Sigmoid colon (tissue), 7 donors: ENCODE data around the gene ZNF366. TPM values are rescaled to one million over a fixed set of nuclear protein-coding genes. Genes with fewer than 3 reads are reported as not detected.

Source experiments
- DNase-seq: peaks from one replicate; pipeline ENCODE4 v3.0.0-alpha.2; 2019
- H3K27ac ChIP-seq, 4 donors: fragments of 200-600 bp; sonication (generic); one replicate each; pipeline ENCODE4 v1.5.1; 2016 to 2019; ENCODE audit warnings: mild to moderate bottlenecking in 1 of 4
- H3K27me3 ChIP-seq, 3 donors: fragments of 200-600 bp; sonication (generic); one replicate each; pipeline ENCODE4 v1.5.1; 2019; ENCODE audit warnings: mild to moderate bottlenecking in 1 of 3
- H3K36me3 ChIP-seq, 4 donors: fragments of 200-600 bp; sonication (generic); one replicate each; pipeline ENCODE4 v1.5.1; 2016 to 2019
- H3K4me1 ChIP-seq, 4 donors: fragments of 200-600 bp; sonication (generic); one replicate each; pipeline ENCODE4 v1.5.1; 2017 to 2019
- H3K4me3 ChIP-seq, 4 donors: fragments of 200-600 bp; sonication (generic); one replicate each; pipeline ENCODE4 v1.5.1; 2017 to 2019; ENCODE audit warnings: mild to moderate bottlenecking in 2 of 4, moderate library complexity in 1 of 4
- H3K9me3 ChIP-seq, 4 donors: fragments of 200-600 bp in 3 of 4; sonication (generic) in 3 of 4; one replicate each; pipeline versions ENCODE4 v1.5.1 to v1.6.1; 2013 to 2019
- CTCF ChIP-seq, 4 experiments: fragments of 450-650 bp in 3 of 4; fragments of 200-600 bp in 1 of 4; IDR thresholded peaks; one replicate each; pipeline ENCODE4 v1.5.1; 2016 to 2019; ENCODE audit warnings: antibody characterized with exemption in 4 of 4, mild to moderate bottlenecking in 3 of 4, moderate library complexity in 2 of 4
- EP300 ChIP-seq, 4 donors: sonication (generic); formaldehyde crosslinking; IDR thresholded peaks; one replicate each; pipeline ENCODE4 v1.6.1; 2017; ENCODE audit warnings: antibody characterized with exemption in 4 of 4
- POLR2A ChIP-seq, 2 donors: fragments of 450-650 bp; IDR thresholded peaks; one replicate each; pipeline ENCODE4 v1.6.1; 2016; ENCODE audit warnings: antibody characterized with exemption in 2 of 2, mild to moderate bottlenecking in 2 of 2, moderate library complexity in 2 of 2
- POLR2AphosphoS5 ChIP-seq, 4 donors: sonication (generic); formaldehyde crosslinking; IDR thresholded peaks; one replicate each; pipeline ENCODE4 v1.6.1; 2017; ENCODE audit warnings: antibody characterized with exemption in 4 of 4
- WGBS, 2 donors: extraction: QIAGEN DNeasy Blood & Tissue Kit; methylation state at CpG; one replicate each; pipeline ENCODE4 v1.1.7; 2013; 5-methylcytosine and 5-hydroxymethylcytosine counted together
- intact Hi-C: fragments of 100-400 bp; cut with DNase I; formaldehyde crosslinking; loops from one replicate; pipeline ENCODE4 v1.15.1; 2023
- polyA plus RNA-seq, 3 donors: library from polyadenylated mRNA; stranded (reverse); fragments of 200-250 nt; gene quantifications; one replicate each; pipeline ENCODE4 v1.2.3, GENCODE V29; 2013
- total RNA-seq, 4 donors: library from RNA; depleted of rRNA; stranded (reverse); fragments of >200 nt; gene quantifications; one replicate each; pipeline ENCODE4 v1.1.0, GENCODE V29; 2016
- donor health status: healthy with polysubstance abuse.
- donor health status: Bipolar disorder and iron deficiency.
- donor health status: healthy.

Gene ZNF366
- total and polyA plus RNA-seq, 7 donors, result 0.46 to 3.9 (median 1.8) TPM

DNA sequence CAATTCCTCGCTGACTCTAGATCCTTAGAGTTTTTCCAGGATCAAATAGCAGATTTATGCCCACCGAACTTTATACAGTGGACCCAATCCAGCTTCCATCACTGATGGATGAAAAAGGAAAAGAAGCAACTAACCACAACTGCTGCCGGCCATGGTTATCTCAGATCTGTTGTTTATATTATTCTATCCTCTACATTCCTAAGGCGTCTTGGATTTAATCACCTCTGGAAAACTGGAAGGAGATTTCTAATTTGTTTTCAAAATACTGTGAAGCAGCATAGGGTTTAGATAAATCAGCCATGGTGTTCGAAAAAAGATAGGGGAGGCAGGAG, 663 bp upstream of the ZNF366 start:
- Histone ChIP-seq H3K27ac (peak overlapping the region; percentile 19 to 66 (median 58)), H3K36me3 (no peaks in the 10 kb centered on the region), H3K4me1 (peaks cover 0 to 68% (median 46%) of the 10 kb centered on the region in 4 donors), H3K9me3 (no peaks in the 10 kb centered on the region), H3K27me3 (no peaks in the 10 kb centered on the region), H3K4me3 (no peak overlapping the region)
- TF ChIP-seq EP300 (IDR thresholded peaks at IDR 0.05) (no peak), CTCF (IDR thresholded peaks at IDR 0.05) (no peak), POLR2AphosphoS5 (IDR thresholded peaks at IDR 0.05) (no peak), POLR2A (IDR thresholded peaks at IDR 0.05) (no peak)
- intact Hi-C loops, result no loop called here
- WGBS, 2 donors, result 68 to 86% methylated on average over 5 of the region's 5 CpGs
- DNase-seq, result no peak

DNA sequence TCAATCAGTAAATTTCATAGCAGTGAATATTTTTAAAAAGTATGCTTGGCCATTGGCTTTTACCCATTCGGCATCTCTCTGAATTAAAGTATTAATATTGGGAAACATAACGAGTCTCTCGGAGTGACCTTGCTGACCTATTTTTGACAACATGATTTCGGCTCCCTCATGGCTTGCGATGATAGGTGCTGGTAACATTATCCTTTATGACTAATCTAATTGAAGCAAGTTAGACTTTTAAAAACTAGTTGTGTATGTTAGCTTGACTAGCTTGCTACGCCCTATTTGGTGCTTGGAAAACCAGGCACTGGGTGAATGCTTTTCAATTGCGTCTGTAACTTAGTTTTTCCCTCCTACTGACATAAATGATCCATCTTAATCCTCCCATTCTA, 1.1 kb downstream of the ZNF366 start:
- intact Hi-C loops, result no loop called here
- TF ChIP-seq CTCF (IDR thresholded peaks at IDR 0.05) (no peak), POLR2AphosphoS5 (IDR thresholded peaks at IDR 0.05) (no peak), POLR2A (IDR thresholded peaks at IDR 0.05) (no peak), EP300 (IDR thresholded peaks at IDR 0.05) (no peak)
- Histone ChIP-seq H3K27me3 (no peaks in the 10 kb centered on the region), H3K4me1 (peaks cover 0 to 57% (median 40%) of the 10 kb centered on the region in 4 donors), H3K4me3 (peak overlapping the region in 1 of 4 donors; percentile 16), H3K9me3 (no peaks in the 10 kb centered on the region), H3K36me3 (no peaks in the 10 kb centered on the region), H3K27ac (peak overlapping the region in 3 of 4 donors; percentile 53 to 66 (median 62))
- no peak for DNase-seq
- 91 to 96% methylated on average over 7 of the region's 7 CpGs for WGBS, 2 donors

- Histone ChIP-seq H3K4me3 (no peak overlapping the region), H3K9me3 (no peaks in the 10 kb centered on the region), H3K27me3 (no peaks in the 10 kb centered on the region), H3K4me1 (peaks cover 0 to 53% (median 35%) of the 10 kb centered on the region in 4 donors), H3K36me3 (no peaks in the 10 kb centered on the region), H3K27ac (peak overlapping the region in 3 of 4 donors; percentile 22 to 66 (median 53))
- intact Hi-C loops, result no loop called here
- whole genome bisulfite sequencing, 2 donors, result 71 to 79% methylated on average over 7 of the region's 7 CpGs
- TF ChIP-seq CTCF (IDR thresholded peaks at IDR 0.05) (no peak), POLR2AphosphoS5 (IDR thresholded peaks at IDR 0.05) (peak in 1 of 4 donors; percentile 7), POLR2A (IDR thresholded peaks at IDR 0.05) (no peak), EP300 (IDR thresholded peaks at IDR 0.05) (no peak)
- no peak for DNase-seq
Observed at GRCh38 chr5:72505539-72506157, 1.6 kb downstream of the ZNF366 start.

DNA sequence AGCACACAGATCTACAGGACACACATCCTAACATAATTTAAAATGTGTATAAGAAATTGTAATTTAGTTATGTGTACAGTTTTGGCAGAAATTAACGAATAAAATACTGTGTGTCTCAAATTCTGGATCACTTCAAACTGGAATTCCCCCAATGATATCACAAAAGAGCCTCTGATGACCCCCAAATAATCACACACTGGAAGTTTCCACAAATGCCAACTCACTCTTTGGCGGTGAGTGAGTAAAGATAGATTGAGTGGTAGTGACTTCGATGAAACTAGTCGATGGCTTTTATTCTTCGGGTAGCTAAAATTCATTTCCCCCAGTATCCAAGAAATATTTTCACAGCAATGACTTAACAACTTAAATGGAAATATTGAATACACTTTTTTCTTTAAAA, 2.2 kb downstream of the ZNF366 start:
- Histone ChIP-seq H3K4me3 (no peak overlapping the region), H3K9me3 (no peaks in the 10 kb centered on the region), H3K36me3 (no peaks in the 10 kb centered on the region), H3K4me1 (peaks cover 0 to 49% (median 28%) of the 10 kb centered on the region in 4 donors), H3K27ac (peak overlapping the region in 2 of 4 donors; percentile 3 to 52), H3K27me3 (no peaks in the 10 kb centered on the region)
- 86 to 95% methylated on average over 5 of the region's 5 CpGs for WGBS, 2 donors
- intact Hi-C loops, result no loop called here
- no peak for DNase-seq
- TF ChIP-seq POLR2A (IDR thresholded peaks at IDR 0.05) (no peak), EP300 (IDR thresholded peaks at IDR 0.05) (no peak), POLR2AphosphoS5 (IDR thresholded peaks at IDR 0.05) (no peak), CTCF (IDR thresholded peaks at IDR 0.05) (no peak)
